Stomach (tissue), 9 donors: ENCODE measurements around the gene EXOG. TPM values are rescaled to one million over a fixed set of nuclear protein-coding genes. Genes with fewer than 3 reads are reported as not detected.

Source experiments
- DNase-seq, 2 donors: peaks; one replicate each; pipeline versions ENCODE4 v3.0.0 to v3.0.0-alpha.2; 2013 to 2019
- H3K27ac ChIP-seq, 5 donors: fragments of 200-600 bp in 4 of 5; sonication (generic) in 4 of 5; one replicate each; pipeline ENCODE4 v1.5.1; 2013 to 2019; ENCODE audit warnings: mild to moderate bottlenecking in 1 of 5, moderate library complexity in 1 of 5
- H3K27me3 ChIP-seq, 3 donors: fragments of 200-600 bp; sonication (generic); one replicate each; pipeline ENCODE4 v1.5.1; 2017 to 2019; ENCODE audit warnings: mixed run types in 1 of 3
- H3K36me3 ChIP-seq, 4 donors: fragments of 200-600 bp; sonication (generic); 1 replicate in 3 of 4; 2 replicates in 1 of 4; pipeline ENCODE4 v1.5.1; 2016 to 2019
- H3K4me1 ChIP-seq, 4 donors: fragments of 200-600 bp; sonication (generic); one replicate each; pipeline ENCODE4 v1.5.1; 2016 to 2019
- H3K4me3 ChIP-seq, 4 donors: fragments of 200-600 bp; sonication (generic) in 3 of 4; one replicate each; pipeline ENCODE4 v1.5.1; 2016 to 2019; ENCODE audit warnings: mild to moderate bottlenecking in 1 of 4
- H3K9me3 ChIP-seq, 4 donors: fragments of 200-600 bp; sonication (generic); one replicate each; pipeline ENCODE4 v1.5.1; 2016 to 2019
- EP300 ChIP-seq: sonication (generic); formaldehyde crosslinking; IDR thresholded peaks from one replicate; pipeline ENCODE4 v1.6.1; 2017; ENCODE audit warnings: antibody characterized with exemption
- POLR2A ChIP-seq, 4 donors: fragments of 450-650 bp; IDR thresholded peaks; one replicate each; pipeline ENCODE4 v1.6.1; 2016; ENCODE audit warnings: antibody characterized with exemption in 4 of 4, control low read depth in 2 of 4, mild to moderate bottlenecking in 1 of 4, moderate library complexity in 1 of 4
- POLR2AphosphoS5 ChIP-seq, 3 donors: sonication (generic); formaldehyde crosslinking; IDR thresholded peaks; one replicate each; pipeline ENCODE4 v1.6.1; 2016; ENCODE audit warnings: antibody characterized with exemption in 3 of 3
- WGBS, 5 donors: extraction: QIAGEN DNeasy Blood & Tissue Kit in 3 of 5; methylation state at CpG; one replicate each; pipeline versions ENCODE4 v1.1.5 to v1.1.7; 2013 to 2018; 5-methylcytosine and 5-hydroxymethylcytosine counted together
- intact Hi-C: fragments of 100-400 bp; cut with DNase I; formaldehyde crosslinking; loops from one replicate; pipeline ENCODE4 v1.15.1; 2023; ENCODE audit warnings: low total_unique reads
- polyA plus RNA-seq, 3 donors: library from polyadenylated mRNA; stranded (reverse); fragments of 200-250 nt; gene quantifications; one replicate each; pipeline ENCODE4 v1.2.3, GENCODE V29; 2013
- total RNA-seq, 5 donors: library from RNA; depleted of rRNA; stranded (reverse); fragments of >200 nt; gene quantifications; one replicate each; pipeline versions ENCODE4 v1.1.0 to v1.2.3, GENCODE V29; 2014 to 2016
- TF ChIP-seq, protein P1 (sequence below), 7 experiments: fragments of 450-650 bp in 4 of 7; fragments of 200-600 bp in 3 of 7; sonication (generic) in 3 of 7; IDR thresholded peaks; one replicate each; pipeline ENCODE4 v1.5.1; 2016 to 2019; ENCODE audit warnings: antibody characterized with exemption in 7 of 7, control low read depth in 2 of 7, mild to moderate bottlenecking in 1 of 7
- donor health status: healthy with polysubstance abuse.
- donor health status: Bipolar disorder and iron deficiency.
- donor health status: healthy.

EXOG gene
- total and polyA plus RNA-seq, 8 donors = 2.4 to 202 (median 4.3) TPM; not detected in 1

DNA sequence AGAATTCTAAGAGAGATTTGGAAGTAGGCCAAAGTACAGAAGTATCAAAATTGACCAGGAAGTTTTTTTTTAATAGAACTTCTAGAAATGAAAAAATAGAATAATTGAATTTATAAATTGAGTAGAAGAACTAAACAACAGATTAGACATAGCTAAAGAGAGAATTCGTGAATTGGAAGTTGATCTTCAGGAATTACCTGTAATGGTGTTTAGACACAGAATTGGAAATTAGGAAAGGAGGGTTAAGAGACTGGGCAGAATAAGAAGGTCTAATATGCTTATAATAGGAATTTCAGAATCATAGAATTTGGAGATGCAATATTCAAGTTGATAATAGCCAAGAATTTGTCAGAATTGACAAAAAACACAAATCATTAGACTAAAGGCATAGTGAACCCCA, 26.3 kb upstream of the EXOG start:
- H3K36me3 ChIP-seq = no peaks in the 10 kb centered on the region
- no peak for DNase-seq
- H3K27ac ChIP-seq = no peak overlapping the region
- peaks cover 0 to 39% (median 21%) of the 10 kb centered on the region in 4 donors for H3K4me1 ChIP-seq
- peaks cover 0 to 7% (median 0%) of the 10 kb centered on the region in 4 donors for H3K9me3 ChIP-seq
- 90 to 98% (median 96%) methylated on average over 1 of the region's 1 CpG for WGBS, 5 donors
- TF ChIP-seq EP300 = no peak
- TF ChIP-seq, protein P1, sequence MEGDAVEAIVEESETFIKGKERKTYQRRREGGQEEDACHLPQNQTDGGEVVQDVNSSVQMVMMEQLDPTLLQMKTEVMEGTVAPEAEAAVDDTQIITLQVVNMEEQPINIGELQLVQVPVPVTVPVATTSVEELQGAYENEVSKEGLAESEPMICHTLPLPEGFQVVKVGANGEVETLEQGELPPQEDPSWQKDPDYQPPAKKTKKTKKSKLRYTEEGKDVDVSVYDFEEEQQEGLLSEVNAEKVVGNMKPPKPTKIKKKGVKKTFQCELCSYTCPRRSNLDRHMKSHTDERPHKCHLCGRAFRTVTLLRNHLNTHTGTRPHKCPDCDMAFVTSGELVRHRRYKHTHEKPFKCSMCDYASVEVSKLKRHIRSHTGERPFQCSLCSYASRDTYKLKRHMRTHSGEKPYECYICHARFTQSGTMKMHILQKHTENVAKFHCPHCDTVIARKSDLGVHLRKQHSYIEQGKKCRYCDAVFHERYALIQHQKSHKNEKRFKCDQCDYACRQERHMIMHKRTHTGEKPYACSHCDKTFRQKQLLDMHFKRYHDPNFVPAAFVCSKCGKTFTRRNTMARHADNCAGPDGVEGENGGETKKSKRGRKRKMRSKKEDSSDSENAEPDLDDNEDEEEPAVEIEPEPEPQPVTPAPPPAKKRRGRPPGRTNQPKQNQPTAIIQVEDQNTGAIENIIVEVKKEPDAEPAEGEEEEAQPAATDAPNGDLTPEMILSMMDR (IDR thresholded peaks at IDR 0.05) = no peak
- TF ChIP-seq POLR2A (IDR thresholded peaks at IDR 0.05) = no peak
- no peak for TF ChIP-seq POLR2AphosphoS5 (IDR thresholded peaks at IDR 0.05)
- no peak overlapping the region for H3K4me3 ChIP-seq
- H3K27me3 ChIP-seq = no peaks in the 10 kb centered on the region
- intact Hi-C loops = loop anchor here (10.0 kb wide), 1 partner anchor 345 kb away; no protein-coding TSS in a partner anchor

DNA sequence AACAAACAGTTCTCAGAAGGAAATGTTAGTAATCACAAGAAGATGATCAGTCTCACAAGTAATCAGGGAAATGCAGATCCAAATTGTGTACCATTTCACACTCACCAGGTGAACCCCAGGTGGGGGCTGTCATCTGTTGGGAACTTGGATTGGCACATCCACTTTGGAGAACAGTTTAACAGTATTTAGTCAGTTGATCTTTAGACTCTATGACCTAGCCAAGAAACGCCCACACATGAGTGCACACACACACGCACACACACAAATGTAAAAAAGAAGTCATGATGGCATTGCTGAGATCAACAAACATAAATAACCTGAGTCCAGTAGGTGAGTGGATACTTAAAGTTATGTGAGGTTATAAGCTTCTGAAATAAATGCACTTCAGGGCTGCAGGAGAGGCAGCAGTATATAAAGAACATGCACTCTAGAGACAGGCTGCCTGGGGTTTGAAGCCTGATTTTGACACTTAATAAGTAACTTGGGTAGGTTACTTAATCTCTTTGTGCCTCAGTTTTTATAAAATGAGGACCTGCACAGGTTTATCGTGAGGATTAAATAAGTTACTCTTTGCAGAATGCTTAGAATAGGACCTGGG, 24.8 kb upstream of the EXOG start:
- no peaks in the 10 kb centered on the region for H3K36me3 ChIP-seq
- H3K27ac ChIP-seq = no peak overlapping the region
- no peak for DNase-seq
- intact Hi-C loops = loop anchor here (10.0 kb wide), 1 partner anchor 347 kb away; no protein-coding TSS in a partner anchor
- peaks cover 0 to 7% (median 0%) of the 10 kb centered on the region in 4 donors for H3K9me3 ChIP-seq
- no peaks in the 10 kb centered on the region for H3K27me3 ChIP-seq
- 36 to 70% (median 65%) methylated on average over 3 of the region's 3 CpGs for WGBS, 5 donors
- peaks cover 0 to 39% (median 21%) of the 10 kb centered on the region in 4 donors for H3K4me1 ChIP-seq
- TF ChIP-seq POLR2A (IDR thresholded peaks at IDR 0.05) = no peak
- no peak for TF ChIP-seq POLR2AphosphoS5 (IDR thresholded peaks at IDR 0.05)
- no peak for TF ChIP-seq EP300
- TF ChIP-seq, protein P1 (IDR thresholded peaks at IDR 0.05) = no peak
- no peak overlapping the region for H3K4me3 ChIP-seq

DNA sequence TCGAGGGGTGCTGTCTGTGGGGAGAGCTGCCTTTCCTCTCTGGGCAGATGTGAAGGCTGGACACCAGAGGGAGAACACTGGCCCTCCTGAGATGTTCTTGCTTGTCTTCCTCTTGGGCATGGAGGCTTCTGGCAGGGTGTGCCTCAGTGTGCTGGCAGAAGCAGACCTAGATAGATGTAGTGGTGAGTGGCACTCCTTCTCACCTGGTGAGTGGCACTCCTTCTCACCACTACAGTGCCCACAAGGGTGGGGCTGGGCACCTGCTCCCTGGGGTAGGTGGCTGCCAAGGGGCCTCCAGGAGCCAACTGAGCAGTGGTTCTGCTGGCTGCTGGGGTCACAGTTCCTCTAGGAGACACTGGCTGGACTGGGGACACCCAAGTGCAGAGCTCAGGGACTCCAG, 23.8 kb upstream of the EXOG start:
- H3K4me3 ChIP-seq = no peak overlapping the region
- no peaks in the 10 kb centered on the region for H3K27me3 ChIP-seq
- TF ChIP-seq POLR2AphosphoS5 (IDR thresholded peaks at IDR 0.05) = no peak
- TF ChIP-seq POLR2A (IDR thresholded peaks at IDR 0.05) = no peak
- TF ChIP-seq, protein P1 (IDR thresholded peaks at IDR 0.05) = no peak
- TF ChIP-seq EP300 = no peak
- peaks cover 0 to 39% (median 21%) of the 10 kb centered on the region in 4 donors for H3K4me1 ChIP-seq
- no peak for DNase-seq
- peaks cover 0 to 3% (median 2%) of the 10 kb centered on the region in 4 donors for H3K36me3 ChIP-seq
- WGBS, 5 donors = 86 to 100% (median 92%) methylated on average over 1 of the region's 1 CpG
- H3K27ac ChIP-seq = no peak overlapping the region
- H3K9me3 ChIP-seq = peaks cover 0 to 7% (median 0%) of the 10 kb centered on the region in 4 donors
- intact Hi-C loops = loop anchor here (10.0 kb wide), 1 partner anchor 348 kb away; no protein-coding TSS in a partner anchor

DNA sequence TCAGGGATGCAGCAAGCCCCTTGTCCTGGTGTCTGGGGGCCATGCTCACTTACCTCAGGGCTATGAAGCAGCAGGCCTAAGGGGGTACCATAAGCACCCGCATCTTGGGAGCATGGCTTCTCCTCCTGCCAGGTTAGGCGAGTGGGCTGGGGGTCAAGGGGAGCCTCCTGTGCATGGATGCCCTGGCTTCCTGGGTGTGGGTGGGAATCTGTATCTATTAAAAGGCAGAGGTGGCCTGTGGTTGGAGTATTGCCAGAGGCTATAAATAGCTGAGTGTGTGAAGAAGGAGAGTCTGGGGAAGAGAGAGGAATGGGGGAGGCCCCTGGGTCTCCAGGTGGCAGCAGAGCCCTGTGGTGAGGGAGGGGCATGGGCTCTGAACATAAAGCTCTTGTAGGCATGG, 22.9 kb upstream of the EXOG start:
- no peak for DNase-seq
- H3K4me3 ChIP-seq = no peak overlapping the region
- TF ChIP-seq POLR2AphosphoS5 (IDR thresholded peaks at IDR 0.05) (no peak), POLR2A (IDR thresholded peaks at IDR 0.05) (no peak), EP300 (no peak)
- TF ChIP-seq, protein P1 (IDR thresholded peaks at IDR 0.05) = no peak
- H3K27me3 ChIP-seq = no peaks in the 10 kb centered on the region
- H3K27ac ChIP-seq = no peak overlapping the region
- H3K4me1 ChIP-seq = peaks cover 0 to 39% (median 20%) of the 10 kb centered on the region in 4 donors
- peaks cover 0 to 7% (median 0%) of the 10 kb centered on the region in 4 donors for H3K9me3 ChIP-seq
- intact Hi-C loops = loop anchor here (10.0 kb wide), 1 partner anchor 348 kb away; no protein-coding TSS in a partner anchor
- H3K36me3 ChIP-seq = peaks cover 0 to 12% (median 11%) of the 10 kb centered on the region in 4 donors
- WGBS, 5 donors = 93 to 100% (median 95%) methylated on average over 2 of the region's 2 CpGs
